LNCAP (cell line): ENCODE results near the gene USH1C.

ENCODE experiments used
- CTCF ChIP-seq: fragments of 450-650 bp; IDR thresholded peaks from 2 replicates; pipeline ENCODE4 v1.5.1; 2017; ENCODE audit warnings: mild to moderate bottlenecking

USH1C gene

GRCh38 chr11:17472467-17472866, 71.7 kb downstream of the USH1C start:
- no peak for TF ChIP-seq CTCF

- TF ChIP-seq CTCF: no peak
These were observed 72.7 kb downstream of the USH1C start for GRCh38 chr11:17471501-17471900.

DNA sequence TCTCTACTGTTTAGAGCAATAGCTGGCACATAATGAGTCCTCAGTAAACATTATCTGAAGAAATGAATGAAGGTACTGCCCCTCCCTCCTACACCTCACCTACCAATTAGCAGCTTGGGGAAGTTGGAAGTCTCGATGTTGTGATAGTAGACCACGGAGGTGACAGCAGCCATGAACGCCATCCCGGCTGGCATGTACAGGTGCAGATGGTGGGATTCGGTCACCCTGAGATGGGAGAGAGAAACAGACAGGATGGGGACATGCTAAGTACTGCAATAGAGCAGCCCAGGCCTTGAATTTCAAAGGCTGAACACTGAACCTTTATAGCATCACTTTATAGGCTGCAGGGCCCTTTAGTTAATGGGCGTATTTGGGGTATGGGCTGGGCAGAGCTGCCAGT, 74.2 kb downstream of the USH1C start:
- TF ChIP-seq CTCF: no peak

DNA sequence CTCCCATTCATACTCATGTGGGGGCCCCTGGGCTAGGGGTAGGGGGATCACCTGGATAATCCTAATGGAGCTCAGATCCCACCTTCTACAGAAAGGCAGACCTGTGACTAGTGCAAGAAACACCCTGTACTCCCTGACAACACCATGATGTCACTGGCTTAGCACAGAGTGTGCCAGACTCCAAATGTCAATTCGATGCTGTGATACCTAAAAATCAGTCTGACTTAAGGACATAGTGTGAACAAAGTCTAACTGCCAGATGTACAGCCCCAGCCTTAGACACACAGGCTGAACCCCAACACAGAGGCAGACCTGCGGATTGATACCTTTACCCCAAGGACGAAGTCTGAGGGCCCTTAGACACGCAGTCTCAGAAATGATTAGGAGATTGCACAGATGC, 76.1 kb downstream of the USH1C start:
- TF ChIP-seq CTCF: no peak

DNA sequence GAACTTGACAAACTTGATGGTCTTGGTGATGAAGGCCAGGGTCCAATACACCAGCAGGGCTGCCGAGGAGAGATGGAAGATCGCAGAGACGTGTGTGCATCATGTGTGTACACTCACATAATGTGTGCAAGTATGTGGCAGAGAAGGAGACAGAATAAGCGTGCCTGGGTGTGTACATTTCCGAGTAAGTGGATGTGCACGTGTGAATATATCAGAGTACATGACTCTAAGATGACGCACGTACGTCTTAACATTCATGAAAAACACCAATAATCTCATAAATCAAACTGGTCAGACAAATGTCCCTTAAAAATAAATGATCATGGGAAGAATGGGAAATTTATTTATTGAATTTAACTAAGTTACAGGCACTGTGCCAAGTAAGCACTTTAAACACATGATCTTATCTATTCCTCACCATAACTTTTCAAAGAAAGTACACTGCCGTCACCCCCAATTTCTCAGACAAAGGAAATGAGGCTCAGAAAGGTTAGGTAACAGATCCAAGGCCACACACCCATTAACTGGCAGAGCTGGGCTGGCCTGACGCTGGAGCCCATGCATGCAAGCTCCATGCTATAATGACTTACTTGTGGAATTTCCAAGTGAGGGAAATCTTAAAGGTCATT, 80.6 kb downstream of the USH1C start:
- TF ChIP-seq CTCF: no peak

DNA sequence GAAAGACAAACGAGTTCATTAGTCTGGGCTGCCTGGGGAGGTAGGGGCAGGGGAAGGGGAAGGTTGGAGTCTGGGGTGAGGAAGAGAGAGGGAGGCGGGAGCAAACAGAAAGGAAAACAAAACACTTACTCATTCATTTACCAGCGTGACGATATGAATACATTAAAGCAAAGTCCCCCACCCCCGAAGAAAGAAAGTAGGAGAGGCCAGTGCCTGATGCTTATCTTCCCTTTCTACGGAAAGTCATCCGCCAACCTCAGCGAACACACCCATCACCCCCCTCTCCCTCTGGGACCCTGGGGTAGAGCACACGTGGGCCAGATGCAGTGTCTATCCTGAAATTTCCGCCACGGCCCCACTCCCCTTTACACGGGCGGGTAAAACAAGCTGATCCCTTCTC, 81.3 kb downstream of the USH1C start:
- no peak for TF ChIP-seq CTCF

- TF ChIP-seq CTCF: no peak
These were observed 83.8 kb downstream of the USH1C start for GRCh38 chr11:17460406-17460805.
